ENCODE measurements around the gene RTRAF.

Gene RTRAF

DNA sequence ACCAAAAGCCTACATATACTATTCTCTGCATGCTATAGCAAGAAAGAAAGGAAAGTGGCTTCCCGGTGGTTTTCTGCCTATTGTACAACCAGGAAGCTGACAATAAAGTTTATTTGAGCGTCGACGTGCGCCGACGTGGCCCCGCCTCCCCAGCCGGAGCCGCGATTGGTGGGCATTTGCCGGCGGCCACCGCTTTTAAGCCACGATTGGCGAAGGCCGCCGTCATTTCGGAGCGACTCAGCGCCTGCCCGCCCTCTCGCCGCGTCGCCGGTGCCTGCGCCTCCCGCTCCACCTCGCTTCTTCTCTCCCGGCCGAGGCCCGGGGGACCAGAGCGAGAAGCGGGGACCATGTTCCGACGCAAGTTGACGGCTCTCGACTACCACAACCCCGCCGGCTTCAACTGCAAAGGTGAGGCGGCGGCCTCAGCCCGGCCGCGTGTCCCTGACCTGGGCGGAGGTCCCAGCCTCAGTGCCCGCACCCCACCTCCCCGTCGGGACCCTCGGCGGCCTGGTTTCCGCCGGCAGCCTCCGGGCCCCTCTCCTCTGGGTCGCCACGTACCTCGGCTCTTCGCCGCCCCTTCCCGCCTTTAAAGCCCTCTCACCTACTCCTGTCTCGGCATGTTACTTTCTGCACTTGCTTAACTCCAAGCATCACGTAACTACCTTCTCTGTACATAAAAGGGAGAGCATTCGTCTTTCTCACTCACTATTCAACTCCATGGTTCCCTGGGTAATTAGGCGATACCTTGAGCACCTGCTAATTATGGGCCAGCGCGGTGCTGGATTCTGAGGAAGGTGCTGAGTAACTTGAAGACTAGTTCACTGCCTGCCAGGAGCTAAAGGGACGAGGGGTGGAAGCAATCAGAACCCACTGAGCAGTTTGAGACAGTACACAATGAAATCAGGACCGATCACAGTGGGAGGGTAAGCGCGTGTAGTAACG, at the start of gene RTRAF:
Gene RTRAF, plus strand, starts transcription at position 254 of the 942 bp plus-strand sequence. Its CDS starts 94 bp downstream, at position 348.
- peak; percentile 58 for DNase-seq

DNA sequence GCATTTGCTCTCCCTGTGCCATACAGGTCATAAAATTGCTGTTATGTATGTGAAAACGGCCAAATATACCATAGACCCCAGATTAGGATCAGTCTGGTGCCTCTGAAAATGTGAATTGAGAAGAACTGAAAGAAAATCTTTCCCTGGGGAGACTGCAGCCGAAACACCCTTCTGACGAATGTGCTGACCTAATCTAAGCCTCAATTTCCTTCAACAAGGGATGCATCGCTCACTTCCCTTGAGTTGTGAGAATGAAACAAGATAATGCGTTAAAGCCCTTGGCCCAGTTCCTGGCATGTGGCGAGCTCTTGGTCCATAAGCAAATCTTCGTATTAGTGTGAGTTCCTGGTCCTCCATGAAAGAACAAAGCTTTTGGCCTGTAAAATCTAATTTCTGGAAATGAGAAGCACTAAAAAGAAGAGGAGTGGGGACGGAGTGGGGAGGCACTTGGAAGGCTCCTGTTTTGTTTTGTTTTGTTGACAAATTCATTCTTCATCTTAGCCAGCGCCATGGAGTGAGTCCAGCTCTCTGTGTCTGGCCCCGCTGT, 49.5 kb upstream of the RTRAF start:
- DNase-seq: no peak

DNA sequence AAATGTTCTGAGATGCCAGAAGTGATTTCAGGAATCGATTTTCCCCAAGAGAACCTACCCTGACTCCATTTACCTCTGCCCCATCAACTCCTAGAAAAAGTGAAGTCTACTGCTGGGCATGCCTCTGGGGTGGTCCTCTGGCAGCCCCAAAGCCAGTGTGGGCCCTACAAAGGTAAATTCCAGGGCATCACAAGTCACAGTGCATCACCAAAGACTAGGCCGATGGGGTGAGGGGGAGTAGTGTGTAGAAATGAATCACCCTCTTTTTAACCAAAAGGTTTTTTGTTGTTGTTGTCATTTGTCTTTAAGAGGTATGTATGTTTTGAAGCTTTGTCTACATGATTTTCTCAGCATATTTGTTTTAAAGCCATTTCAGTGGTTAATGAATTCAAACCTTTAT, 46.4 kb upstream of the RTRAF start:
- DNase-seq: no peak

DNA sequence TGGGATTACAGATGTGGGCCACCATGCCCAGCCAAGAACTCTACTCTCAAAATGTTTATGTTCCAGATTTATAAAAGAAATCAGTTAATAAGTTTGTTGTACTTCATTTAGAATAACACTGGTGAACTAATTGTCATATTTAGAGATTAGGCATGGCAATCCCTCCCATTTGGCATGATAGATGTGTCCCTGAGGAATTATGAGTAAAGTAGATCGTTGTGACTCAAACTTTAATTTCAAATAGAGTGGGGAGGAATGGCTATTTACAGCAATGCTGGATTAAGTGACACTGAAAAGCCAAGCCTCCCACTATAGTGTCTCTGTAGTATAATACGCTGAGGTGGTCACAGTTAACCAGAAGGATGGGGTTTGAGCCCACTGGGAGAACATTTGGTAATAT, 39.3 kb upstream of the RTRAF start:
- DNase-seq: no peak

DNA sequence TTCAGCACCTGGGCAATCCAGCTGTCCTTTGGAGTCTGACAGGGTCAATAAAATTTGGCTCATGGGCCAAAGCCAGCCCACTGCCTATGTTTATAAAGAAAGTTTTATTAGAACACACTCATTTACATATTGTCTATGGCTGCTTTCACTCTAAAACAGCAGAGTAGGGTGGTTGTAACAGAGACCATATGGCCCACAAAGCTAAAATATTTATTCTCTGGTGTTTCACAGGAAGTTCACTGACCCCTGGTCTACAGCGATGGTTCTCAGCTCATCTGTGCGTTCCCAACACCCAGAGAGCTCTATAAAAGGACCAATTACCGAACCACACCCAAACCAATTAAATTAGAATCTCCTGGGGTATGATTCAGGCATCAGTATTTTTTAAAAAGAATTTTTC, 37.7 kb upstream of the RTRAF start:
- DNase-seq: no peak

DNA sequence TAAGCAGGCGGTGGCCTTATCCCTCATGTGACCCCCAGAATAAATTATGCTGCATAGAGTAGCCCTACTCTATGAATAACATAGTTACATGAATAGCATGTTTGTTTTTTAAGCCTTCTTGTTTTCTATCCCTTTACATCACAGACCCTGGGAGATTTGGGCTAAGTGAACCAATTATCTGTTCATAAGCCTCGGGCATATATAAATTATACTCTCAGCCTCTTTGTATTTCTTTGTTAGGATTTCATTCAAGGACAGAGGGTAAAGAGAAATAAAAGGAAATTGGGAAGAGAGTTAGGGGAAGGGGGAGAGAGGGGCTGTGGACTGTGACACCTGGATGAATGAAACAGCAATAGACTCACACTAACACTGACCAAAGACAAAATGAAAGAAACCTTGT, 35.3 kb upstream of the RTRAF start:
- no peak for DNase-seq

DNA sequence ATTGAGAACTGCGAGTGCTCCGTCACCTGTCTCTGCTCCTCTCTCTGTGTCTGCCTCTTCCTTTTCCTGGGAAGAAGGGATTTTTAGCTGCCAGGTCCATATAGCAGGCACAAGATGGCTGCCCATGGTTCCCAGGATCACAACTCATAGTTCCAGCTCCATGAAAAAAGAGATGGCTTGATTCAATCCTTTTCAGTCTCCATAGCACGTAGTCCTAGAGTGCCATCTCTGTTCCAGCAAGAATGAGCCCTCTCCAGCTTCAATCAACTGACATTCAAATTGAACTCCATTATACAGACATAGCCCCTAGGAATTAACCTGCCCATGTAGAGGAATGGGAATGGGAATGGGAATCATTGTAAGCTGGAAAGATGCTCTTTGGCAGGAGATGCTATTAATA, 34.7 kb upstream of the RTRAF start:
- DNase-seq: no peak

DNA sequence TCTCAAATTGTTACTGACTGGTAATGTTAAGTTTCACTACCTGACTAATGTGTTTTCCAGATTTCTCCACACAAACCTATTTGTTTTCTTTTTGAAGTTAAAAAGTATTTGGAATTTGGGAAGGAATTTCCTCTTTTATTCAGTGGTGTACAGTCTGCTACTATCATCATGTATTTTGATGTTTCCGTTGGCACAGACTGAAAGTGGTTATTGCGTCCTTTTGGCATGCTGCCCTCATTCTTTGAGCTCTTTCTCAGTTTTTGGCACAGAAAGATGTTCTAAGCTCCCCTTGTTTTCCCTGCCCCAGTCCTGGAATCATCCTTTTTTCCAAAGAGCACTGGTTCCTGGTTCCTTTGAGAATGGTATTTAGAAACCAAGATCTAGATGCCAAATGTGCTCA, 31.4 kb upstream of the RTRAF start:
- DNase-seq: no peak

DNA sequence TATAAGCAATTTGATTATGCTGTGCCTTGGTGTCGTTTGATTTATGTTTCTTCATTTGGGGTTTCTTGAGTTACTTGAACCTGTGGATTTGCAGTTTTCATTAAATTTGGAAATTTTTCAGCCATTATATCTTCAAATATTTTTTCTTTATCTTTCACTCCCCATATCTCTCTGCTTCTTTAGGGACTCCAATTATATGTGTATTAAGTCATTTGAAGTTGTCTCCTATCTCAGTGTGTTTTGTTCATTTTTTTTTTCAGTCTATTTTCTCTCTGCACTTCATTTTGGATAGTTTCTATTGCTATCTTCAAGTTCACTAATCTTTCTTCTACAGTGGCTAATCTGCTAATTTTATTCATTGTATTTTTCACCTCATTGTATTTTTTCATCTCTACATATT, 29.4 kb upstream of the RTRAF start:
- no peak for DNase-seq

DNA sequence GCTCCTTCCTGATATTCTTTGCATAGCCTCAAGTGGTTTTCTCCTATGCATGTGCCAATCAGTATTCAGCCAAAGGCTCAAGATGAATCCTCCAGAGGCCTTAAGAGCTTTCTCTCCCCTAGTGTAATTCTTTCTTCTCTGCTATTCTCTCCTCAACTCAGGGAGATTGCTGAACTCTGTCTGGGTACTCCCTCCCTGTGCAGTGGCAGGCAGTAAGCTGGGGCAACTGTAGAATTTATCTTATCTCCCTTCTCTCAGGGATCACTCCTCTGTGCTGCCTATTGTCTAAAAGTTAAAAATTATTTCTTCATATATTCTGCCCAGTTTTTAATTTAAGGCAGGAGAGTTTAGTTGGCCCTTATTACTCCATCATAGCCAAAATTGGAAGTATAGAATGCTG, 28.5 kb upstream of the RTRAF start:
- no peak for DNase-seq

DNA sequence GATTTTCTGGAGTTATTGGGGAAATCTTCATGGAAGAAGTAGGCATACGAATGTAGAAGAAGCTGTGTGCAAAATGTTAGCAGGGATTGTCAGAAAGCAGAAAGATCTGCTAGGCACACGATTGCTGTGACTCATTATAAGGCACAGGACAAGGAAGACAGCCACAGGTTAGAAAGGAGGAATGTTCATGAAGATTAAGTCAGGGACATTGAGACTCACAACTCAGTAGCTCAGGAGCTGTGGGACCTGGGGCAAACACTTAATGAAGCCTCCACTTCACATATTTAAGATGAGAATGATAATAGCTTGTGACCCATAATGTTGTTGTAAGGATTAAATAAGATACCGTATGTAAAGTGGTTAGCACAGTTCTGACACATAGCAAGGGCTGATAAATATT, 26.6 kb upstream of the RTRAF start:
- no peak for DNase-seq

DNA sequence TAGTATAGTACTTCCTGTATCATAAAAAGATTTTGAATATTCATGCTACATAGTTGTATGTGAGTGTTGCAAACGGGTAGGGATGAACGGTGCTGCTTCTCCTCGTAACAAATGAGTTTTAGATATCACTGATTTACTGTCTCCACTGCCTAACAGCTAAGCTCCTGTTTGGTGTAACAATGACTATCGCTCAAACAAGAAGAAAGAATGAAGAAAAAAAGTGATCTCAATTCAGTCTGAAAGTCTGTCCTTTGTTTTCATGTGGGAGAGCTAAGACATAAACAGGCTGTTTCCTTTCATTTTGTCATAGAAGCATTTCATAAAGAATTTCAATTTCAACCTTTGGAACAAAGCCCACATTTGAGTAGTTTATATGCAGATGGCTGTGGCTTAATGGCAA, 26.1 kb upstream of the RTRAF start:
- DNase-seq: no peak

DNA sequence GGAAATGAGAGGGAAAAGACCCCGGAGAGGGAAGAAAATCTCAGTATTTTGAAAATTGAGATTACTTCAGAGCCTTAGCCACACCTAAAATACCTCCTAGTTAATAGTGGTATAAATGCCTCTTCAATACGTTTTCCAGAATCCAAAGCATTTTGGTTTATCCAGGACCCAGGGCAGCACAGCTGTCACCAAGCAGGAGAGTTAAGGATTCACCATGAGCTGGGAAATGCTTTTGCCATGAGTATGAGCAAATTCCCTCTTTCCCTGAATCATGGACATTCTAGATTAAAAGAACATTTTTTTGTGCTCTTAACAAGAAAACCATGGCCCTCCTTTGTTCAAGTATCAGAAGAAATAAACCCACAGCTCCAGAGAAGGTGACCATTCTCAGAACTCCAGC, 21.8 kb upstream of the RTRAF start:
- DNase-seq: no peak

DNA sequence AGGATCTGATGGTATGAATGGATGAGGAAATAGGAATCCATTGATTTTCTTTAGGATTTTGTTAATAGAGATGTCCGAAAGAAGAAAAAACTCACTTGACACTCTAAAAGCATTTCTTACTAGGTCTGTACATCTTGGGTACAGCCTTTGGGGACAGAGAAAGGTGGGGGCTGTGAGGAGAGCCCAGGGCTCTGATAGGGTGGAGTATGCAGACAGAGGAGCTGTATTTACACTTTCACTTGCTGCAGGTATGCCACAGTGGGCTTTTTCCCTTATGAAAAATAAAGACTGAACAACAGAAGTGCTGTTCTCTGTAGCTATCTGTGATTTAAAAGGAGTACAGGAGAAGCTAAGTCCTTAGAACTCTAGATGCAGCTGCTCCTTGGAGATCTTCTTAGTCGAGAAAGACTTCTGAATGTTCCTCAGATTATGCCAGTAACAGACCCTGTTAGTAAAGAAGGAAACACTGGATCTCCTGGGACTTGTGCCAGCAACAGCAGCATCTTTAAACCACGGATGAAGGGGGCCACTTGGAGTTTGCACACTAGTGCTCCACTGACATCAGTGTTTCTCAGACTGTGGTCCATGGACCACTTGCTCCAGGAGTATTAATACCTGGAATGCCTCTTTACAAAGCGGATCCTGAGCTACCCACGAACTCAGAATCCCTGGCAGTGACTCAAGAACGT, 19.4 kb upstream of the RTRAF start:
- DNase-seq: no peak

DNA sequence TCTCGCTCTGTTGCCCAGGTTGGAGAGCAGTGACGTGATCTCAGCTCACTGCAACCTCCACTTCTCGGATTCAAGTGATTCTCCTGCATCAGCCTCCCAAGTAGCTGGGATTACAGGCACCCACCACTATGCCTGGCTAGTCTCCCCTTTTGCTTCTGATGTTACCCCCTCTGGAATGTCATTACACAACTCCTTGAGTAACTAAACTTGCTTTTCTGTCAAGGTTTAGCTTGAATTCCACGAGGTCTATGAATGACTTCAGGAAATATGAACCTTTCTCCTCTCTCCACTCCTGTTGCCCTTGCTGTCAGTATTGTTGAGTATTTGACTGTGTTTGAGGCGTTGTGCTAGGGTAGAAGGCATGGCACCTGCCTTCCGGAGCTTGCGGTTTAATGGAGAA, 16.8 kb upstream of the RTRAF start:
- no peak for DNase-seq

DNA sequence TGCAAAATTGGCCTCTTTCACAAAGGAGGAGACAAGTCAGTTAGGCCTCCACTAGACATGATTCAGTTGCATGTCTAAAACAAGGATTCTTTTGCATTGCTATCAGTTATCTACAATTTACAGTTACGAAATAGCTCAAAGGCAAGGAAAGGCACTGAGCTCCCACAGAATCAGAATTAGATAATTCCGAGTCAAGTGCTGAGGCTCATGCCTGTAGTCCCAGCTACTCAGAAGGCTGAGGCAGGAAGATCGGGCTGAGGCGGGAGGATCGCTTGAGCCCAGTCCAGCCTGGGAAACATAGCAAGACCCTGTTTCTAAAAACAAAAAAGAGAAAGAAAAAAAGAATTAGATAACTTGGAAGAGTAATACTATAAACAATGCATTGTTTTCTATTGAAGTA, 12.3 kb upstream of the RTRAF start:
- DNase-seq: no peak

DNA sequence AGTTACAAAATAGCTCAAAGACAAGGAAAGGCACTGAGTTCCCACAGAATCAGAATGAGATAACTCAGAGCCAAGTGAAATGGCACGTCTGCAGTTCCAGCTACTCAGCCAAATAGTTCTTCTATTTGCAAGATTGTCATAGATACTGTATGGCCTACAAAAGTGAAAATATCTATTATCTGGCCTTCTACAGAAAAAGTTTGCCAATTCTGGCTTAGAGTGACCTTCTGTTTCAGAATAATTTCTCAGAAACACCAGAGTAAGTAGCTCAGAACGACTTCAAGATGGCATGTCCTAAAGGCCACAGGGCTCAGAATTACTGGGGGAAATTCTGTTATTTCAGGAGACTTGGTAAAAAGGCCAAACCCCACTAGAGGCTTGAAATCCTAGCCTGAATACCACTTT, 10.7 kb upstream of the RTRAF start:
- no peak for DNase-seq

DNA sequence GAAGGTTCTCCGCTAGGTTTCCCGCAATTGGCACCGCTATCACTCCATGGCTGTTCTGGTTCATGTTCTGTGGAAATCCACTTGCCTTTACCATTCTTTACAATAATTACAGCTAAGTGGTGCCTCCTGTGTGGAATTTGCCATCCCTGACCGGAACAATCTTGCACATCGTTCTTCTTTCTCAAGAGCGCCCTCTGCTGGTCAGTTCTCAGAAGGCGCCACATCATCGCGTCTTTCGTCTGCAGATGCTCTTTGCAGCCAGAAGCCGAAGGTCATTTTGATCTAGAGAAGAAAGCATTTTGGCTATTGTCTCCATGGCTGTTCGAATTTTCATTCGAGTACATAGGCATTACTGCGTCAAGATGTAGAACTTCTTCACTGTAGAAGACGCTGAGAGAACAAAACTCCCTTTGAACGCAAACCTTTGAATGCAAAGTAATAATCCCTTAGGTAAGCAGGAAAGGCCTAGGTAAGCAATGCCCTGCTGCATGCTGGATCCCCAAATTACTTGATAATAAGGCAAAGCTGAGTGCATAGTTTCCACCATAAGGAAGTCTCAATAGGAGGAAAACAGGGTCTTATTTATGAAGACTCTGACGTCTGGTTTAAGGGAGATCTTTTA, 10.1 kb upstream of the RTRAF start:
- peak; percentile 24 for DNase-seq

DNA sequence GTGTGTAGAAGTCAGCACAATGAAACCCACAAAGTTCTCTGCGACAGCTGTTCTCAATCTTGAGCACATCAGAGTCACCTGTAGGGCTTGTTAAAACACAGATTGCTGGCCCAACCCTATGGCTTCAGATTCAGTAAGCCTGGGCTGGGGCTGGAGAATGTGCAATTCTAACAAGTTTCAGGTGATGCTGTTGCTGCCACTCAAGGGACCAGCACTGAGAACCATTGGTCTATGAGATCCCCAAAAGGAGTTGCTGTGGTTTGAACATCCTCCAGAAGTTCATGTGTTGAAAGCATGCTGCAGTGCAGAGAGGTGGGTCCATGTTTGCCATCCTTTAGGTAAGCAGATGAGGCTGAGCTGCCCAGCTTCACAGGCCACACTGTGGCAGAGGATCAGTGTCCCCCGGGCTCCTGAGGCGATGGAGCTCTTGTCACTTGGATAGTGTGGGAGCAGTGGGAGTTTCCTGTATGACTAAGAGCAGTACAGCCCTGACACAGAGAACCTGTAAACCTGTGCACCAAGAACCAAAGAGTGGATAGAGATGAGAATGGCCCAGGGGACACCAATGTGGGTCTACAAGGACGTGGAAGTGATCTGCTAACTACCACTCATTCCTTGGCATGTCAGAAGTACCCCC, 8.0 kb upstream of the RTRAF start:
- no peak for DNase-seq

DNA sequence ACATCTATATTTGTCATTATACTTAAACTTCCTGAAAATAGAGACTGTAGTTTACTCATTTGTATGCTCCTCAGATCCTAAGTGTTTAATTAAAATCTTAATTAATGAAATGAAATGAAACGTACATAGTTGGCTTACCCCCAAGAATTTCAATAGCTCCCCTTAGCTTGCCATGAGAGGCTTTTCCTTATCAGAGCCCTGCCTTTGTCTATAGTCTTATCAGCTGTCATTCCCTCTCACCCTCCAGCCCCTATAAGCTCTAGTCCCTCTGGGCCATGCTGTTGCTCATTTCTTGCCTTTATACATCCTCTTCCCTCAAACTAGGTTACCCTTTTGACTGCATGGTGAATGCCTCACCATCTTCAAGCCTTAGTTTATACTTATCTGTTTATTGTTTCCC, 1.1 kb upstream of the RTRAF start:
- DNase-seq: no peak

DNA sequence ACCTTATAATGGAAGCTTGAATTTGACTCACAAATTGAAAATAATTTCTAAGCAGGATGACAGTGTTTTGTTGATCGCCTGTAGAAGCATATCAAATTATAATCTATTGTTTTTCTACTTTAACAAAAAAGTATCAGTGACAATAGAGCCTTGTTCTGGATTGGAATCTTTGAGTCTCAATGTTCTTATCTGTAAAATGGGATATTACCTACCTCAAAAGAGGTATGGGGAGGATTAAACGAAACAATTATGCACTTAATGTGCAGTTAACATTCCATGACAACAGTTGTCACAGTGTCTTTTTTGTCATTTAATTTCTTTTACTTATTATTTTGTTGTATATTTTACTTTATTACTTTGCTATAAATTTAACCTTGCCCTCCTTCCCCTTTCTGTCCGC, 1.1 kb downstream of the RTRAF start:
- no peak for DNase-seq

DNA sequence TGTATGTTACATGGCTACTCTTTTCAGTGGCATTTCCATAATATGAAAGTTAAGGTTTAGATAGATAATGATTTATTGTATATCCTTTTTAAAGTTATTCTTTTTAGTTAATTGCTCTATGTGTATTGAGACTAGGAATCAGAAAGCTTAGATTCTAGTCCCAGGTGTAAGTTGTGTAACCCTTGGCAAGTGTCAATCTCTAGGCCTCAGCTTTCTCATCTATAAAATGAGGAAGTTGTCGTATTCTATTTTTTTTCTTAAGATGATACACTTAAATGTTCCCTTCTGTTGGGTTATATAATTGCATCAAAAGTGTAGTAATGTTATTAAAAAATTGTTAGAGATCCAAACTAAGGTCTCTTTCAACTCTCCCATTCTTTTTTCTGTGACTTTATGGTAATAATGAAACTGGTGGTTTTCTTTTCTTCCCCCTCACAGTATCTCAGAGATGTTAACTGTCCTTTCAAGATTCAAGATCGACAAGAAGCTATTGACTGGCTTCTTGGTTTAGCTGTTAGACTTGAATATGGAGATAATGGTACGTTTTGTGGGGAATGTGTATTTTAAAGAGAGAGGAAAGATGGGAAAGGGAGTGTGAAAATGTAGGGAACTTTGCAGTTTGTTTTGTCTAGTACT, 4.1 kb downstream of the RTRAF start:
- DNase-seq: no peak

All from 8988T (cell line).